WERI-Rb-1 (cell line): ENCODE measurements around the gene ECHDC3.
A peak's percentile ranks its signal among the peaks of the same experiment; 100 is the strongest.

Experiments
- DNase-seq: peaks from one replicate; pipeline ENCODE4 v3.0.0-alpha.2; 2020
- H3K27ac ChIP-seq: fragments of 250-450 bp; sonication (Bioruptor Pico); 2 replicates; pipeline ENCODE4 v1.5.1; 2020; ENCODE audit warnings: mild to moderate bottlenecking, moderate library complexity
- H3K27me3 ChIP-seq: fragments of 250-450 bp; sonication (Bioruptor Pico); 2 replicates; pipeline ENCODE4 v1.5.1; 2021; ENCODE audit warnings: mild to moderate bottlenecking, low read depth, moderate library complexity; ENCODE audit not compliant: insufficient read depth, severe bottlenecking
- H3K36me3 ChIP-seq: fragments of 250-450 bp; sonication (Bioruptor Pico); 2 replicates; pipeline ENCODE4 v1.5.1; 2020; ENCODE audit warnings: mild to moderate bottlenecking, moderate library complexity
- H3K4me3 ChIP-seq: 2 replicates; pipeline ENCODE4 v1.5.1; 2011; ENCODE audit warnings: low read depth, mild to moderate bottlenecking, control low read depth, low read length
- H3K9me3 ChIP-seq: fragments of 250-450 bp; sonication (Bioruptor Pico); 2 replicates; pipeline ENCODE4 v1.5.1; 2021; ENCODE audit warnings: mild to moderate bottlenecking, moderate library complexity; ENCODE audit not compliant: severe bottlenecking
- CTCF ChIP-seq: IDR thresholded peaks from 2 replicates; pipeline ENCODE4 v1.5.1; 2011; ENCODE audit warnings: low read depth, mild to moderate bottlenecking, control low read depth, inconsistent platforms, low read length

The ECHDC3 gene

GRCh38 chr10:11757454-11757820 lies 15.3 kb downstream of the ECHDC3 start:
- H3K4me3 ChIP-seq, result no peak overlapping the region
- peak; percentile 24 for DNase-seq
- H3K9me3 ChIP-seq, result no peaks in the 10 kb centered on the region
- no peak for TF ChIP-seq CTCF
- peak overlapping the region; percentile 57 for H3K27ac ChIP-seq
- no peaks in the 10 kb centered on the region for H3K36me3 ChIP-seq
- H3K27me3 ChIP-seq, result no peaks in the 10 kb centered on the region

- H3K36me3 ChIP-seq, result no peaks in the 10 kb centered on the region
- no peaks in the 10 kb centered on the region for H3K9me3 ChIP-seq
- no peak overlapping the region for H3K4me3 ChIP-seq
- H3K27me3 ChIP-seq, result no peaks in the 10 kb centered on the region
- peak overlapping the region; percentile 57 for H3K27ac ChIP-seq
- peak; percentile 79 for DNase-seq
- TF ChIP-seq CTCF, result peak; percentile 79
These were observed 15.8 kb downstream of the ECHDC3 start for GRCh38 chr10:11757821-11758463.

- no peak for TF ChIP-seq CTCF
These were observed 16.5 kb downstream of the ECHDC3 start for GRCh38 chr10:11758527-11759236.

GRCh38 chr10:11759347-11759746 lies 17.2 kb downstream of the ECHDC3 start:
- Histone ChIP-seq H3K27ac (no peak overlapping the region), H3K9me3 (no peaks in the 10 kb centered on the region), H3K27me3 (no peaks in the 10 kb centered on the region), H3K4me3 (no peak overlapping the region), H3K36me3 (no peaks in the 10 kb centered on the region)
- DNase-seq, result no peak
- TF ChIP-seq CTCF, result no peak

More at GRCh38 chr10:11758527-11759236, 16.5 kb downstream of the ECHDC3 start:
- DNase-seq, result no peak
- H3K36me3 ChIP-seq, result no peaks in the 10 kb centered on the region
- H3K27me3 ChIP-seq, result no peaks in the 10 kb centered on the region
- H3K9me3 ChIP-seq, result no peaks in the 10 kb centered on the region
- H3K27ac ChIP-seq, result no peak overlapping the region
- H3K4me3 ChIP-seq, result no peak overlapping the region

- Histone ChIP-seq H3K27me3 (no peaks in the 10 kb centered on the region), H3K4me3 (no peak overlapping the region), H3K9me3 (no peaks in the 10 kb centered on the region), H3K27ac (no peak overlapping the region), H3K36me3 (no peaks in the 10 kb centered on the region)
- no peak for DNase-seq
- TF ChIP-seq CTCF, result no peak
These were observed 18.0 kb downstream of the ECHDC3 start for GRCh38 chr10:11760151-11760550.

- Histone ChIP-seq H3K4me3 (no peak overlapping the region), H3K27ac (no peak overlapping the region), H3K27me3 (no peaks in the 10 kb centered on the region), H3K9me3 (no peaks in the 10 kb centered on the region), H3K36me3 (no peaks in the 10 kb centered on the region)
- no peak for DNase-seq
- TF ChIP-seq CTCF, result no peak
These were observed 18.7 kb downstream of the ECHDC3 start for GRCh38 chr10:11760861-11761260.
